SK-MEL-5 (cell line): ENCODE data around the gene NUCB2. TPM values are rescaled to one million over a fixed set of nuclear protein-coding genes. Genes with fewer than 3 reads are reported as not detected.
A peak's percentile ranks its signal among the peaks of the same experiment; 100 is the strongest.
"Not testable (repeated sequence)": the region's sequence is repeated elsewhere in the genome, so short reads cannot be mapped to it uniquely, and the experiment has no call there.

Experiments
- DNase-seq: peaks from one replicate; pipeline ENCODE4 v3.0.0-alpha.2; 2016; ENCODE audit warnings: low read depth, low spot score
- in situ Hi-C: cut with HindIII; loops from 2 replicates; pipeline ENCODE4 v1.10.0; 2016; ENCODE audit warnings: low sequenced_read_pairs, high pct_unique_total_duplicates, low pct_unique_long_range_greater_than_20kb
- polyA plus RNA-seq, 2 experiments: library from polyadenylated mRNA; depleted of rRNA; stranded (reverse); fragments of >200 nt; gene quantifications; 2 replicates each; pipeline ENCODE4 v1.2.3, GENCODE V29; 2015
- total RNA-seq: library from RNA; depleted of rRNA; stranded (reverse); fragments of >200 nt; shearing (Covaris generic); gene quantifications from 2 replicates; pipeline ENCODE4 v1.2.3, GENCODE V29; 2014; rRNA removed

Gene NUCB2
- 32.5 and 41.4 TPM in 2 replicates for total RNA-seq
- polyA plus RNA-seq (2015; cell fraction: cytosol; rRNA removed): 33.3 and 38.8 TPM in 2 replicates
- polyA plus RNA-seq (2015; cell fraction: nucleus; rRNA removed): 3.6 and 3.7 TPM in 2 replicates

- in situ Hi-C loops: no loop called here
- DNase-seq: peak; percentile 94
Measured at GRCh38 chr11:17276236-17277023, at the start of gene NUCB2. Gene NUCB2, plus strand, starts transcription at chr11:17276739. Its CDS starts 18,585 bp downstream, at chr11:17295324.

- DNase-seq, in situ Hi-C loops: not testable (repeated sequence)
Measured at GRCh38 chr11:17228186-17228925, 48.2 kb upstream of the NUCB2 start.

GRCh38 chr11:17229481-17230152, 46.9 kb upstream of the NUCB2 start:
- in situ Hi-C loops: no loop called here
- no peak for DNase-seq

GRCh38 chr11:17230867-17231851, 45.4 kb upstream of the NUCB2 start:
- no peak for DNase-seq
- in situ Hi-C loops: no loop called here

GRCh38 chr11:17233101-17233500, 43.4 kb upstream of the NUCB2 start:
- no peak for DNase-seq
- in situ Hi-C loops: no loop called here

- in situ Hi-C loops: no loop called here
- peak; percentile 58 for DNase-seq
Measured at GRCh38 chr11:17238377-17238776, 38.2 kb upstream of the NUCB2 start.

GRCh38 chr11:17239927-17240326, 36.6 kb upstream of the NUCB2 start:
- in situ Hi-C loops, DNase-seq: not testable (repeated sequence)

- in situ Hi-C loops: no loop called here
- DNase-seq: no peak
Measured at GRCh38 chr11:17240780-17241179, 35.8 kb upstream of the NUCB2 start.

GRCh38 chr11:17242954-17243353, 33.6 kb upstream of the NUCB2 start:
- in situ Hi-C loops, DNase-seq: not testable (repeated sequence)

- in situ Hi-C loops: no loop called here
- DNase-seq: no peak
Measured at GRCh38 chr11:17244046-17244445, 32.5 kb upstream of the NUCB2 start.

- in situ Hi-C loops: no loop called here
- DNase-seq: no peak
Measured at GRCh38 chr11:17250561-17251350, 25.8 kb upstream of the NUCB2 start.

- in situ Hi-C loops: no loop called here
- DNase-seq: no peak
Measured at GRCh38 chr11:17252704-17253103, 23.8 kb upstream of the NUCB2 start.

- in situ Hi-C loops: no loop called here
- peak; percentile 58 for DNase-seq
Measured at GRCh38 chr11:17256512-17256911, 20.0 kb upstream of the NUCB2 start.

- in situ Hi-C loops: no loop called here
- DNase-seq: no peak
Measured at GRCh38 chr11:17257196-17257595, 19.3 kb upstream of the NUCB2 start.

- in situ Hi-C loops: no loop called here
- no peak for DNase-seq
Measured at GRCh38 chr11:17258670-17259069, 17.9 kb upstream of the NUCB2 start.

- in situ Hi-C loops: no loop called here
- no peak for DNase-seq
Measured at GRCh38 chr11:17259519-17259918, 17.0 kb upstream of the NUCB2 start.
